ENCODE measurements around the gene SEZ6L2.
"Not testable (repeated sequence)": the region's sequence is repeated elsewhere in the genome, so short reads cannot be mapped to it uniquely, and the experiment has no call there.

The SEZ6L2 gene

DNA sequence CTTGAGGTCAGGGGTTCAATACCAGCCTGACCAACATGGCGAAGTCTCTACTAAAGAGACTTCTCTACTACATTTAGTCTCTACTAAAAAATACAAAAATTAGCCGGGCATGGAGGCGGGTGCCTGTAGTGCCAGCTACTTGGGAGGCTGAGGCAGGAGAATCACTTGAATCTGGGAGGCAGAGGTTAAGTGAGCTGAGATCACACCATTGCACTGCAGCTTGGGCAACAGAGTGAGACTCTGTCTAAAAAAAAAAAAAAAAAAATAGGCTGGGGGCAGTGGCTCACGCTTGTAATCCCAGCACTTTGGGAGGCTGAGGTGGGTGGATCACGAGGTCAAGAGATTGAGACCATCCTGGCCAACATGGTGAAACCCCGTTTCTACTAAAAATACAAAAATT is 10.5 kb upstream of the SEZ6L2 start:
- not testable (repeated sequence) for DNase-seq

DNA sequence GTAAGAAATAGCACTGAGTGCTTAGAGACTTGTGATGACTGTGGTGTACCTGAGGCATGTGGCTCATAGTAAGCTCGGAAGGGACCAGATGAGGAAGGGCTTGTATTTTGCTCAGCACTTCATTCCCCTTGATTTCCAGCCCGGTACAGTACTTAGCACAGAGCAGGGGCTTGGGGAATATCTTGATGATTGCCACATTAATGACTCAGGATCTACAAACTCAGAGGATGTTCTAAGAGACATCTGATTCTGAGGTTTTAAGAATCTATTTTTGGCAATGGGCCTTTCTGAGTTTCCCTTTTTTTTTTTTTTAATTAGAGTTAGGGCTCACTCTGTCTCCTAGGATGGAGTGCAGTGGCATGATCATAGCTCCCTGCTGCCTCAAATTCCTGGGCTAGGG is 10.0 kb upstream of the SEZ6L2 start:
- no peak for DNase-seq

DNA sequence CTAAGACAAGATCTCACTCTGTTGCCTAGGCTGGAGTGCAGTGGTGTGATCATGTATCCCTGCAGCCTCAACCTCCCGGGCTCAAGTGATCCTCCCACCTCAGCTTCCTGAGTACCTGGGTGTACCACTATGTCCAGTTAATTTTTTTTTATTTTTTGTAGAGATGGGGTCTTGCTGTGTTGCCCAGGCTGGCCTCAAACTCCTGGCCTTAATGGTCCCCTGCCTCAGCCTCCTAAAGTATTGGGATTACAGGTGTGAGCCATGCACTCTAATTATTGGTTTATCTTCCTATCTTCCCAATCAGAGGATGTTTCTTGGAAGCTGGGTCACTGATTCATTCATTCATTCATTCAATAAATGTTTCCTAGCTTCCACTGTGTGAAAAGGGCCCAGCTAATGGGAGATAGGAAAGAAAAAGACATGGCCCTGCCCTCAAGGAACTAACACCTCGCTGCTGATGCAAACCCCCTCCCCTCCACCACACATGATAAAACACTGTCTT is 9.4 kb upstream of the SEZ6L2 start:
- DNase-seq = no peak

DNA sequence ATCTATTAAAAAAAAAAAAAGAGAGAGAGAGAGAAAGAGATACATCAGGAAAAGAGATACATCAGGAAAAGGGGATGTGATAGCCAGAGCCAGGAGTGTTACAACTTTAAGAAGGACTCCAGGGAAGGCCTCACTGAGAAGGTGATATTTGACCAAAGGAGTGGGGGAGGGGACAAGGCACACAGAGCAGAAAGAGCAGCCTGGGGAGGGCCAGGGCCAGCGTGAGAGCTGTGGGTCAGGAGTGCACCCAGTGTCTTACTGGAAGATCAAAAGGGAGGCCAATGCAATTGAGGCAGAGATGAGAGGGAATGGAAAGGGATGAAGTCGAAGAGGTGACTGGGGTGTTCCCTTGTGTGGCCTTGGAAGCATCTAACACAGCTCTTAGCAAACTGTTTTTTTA is 8.6 kb upstream of the SEZ6L2 start:
- no peak for DNase-seq

DNA sequence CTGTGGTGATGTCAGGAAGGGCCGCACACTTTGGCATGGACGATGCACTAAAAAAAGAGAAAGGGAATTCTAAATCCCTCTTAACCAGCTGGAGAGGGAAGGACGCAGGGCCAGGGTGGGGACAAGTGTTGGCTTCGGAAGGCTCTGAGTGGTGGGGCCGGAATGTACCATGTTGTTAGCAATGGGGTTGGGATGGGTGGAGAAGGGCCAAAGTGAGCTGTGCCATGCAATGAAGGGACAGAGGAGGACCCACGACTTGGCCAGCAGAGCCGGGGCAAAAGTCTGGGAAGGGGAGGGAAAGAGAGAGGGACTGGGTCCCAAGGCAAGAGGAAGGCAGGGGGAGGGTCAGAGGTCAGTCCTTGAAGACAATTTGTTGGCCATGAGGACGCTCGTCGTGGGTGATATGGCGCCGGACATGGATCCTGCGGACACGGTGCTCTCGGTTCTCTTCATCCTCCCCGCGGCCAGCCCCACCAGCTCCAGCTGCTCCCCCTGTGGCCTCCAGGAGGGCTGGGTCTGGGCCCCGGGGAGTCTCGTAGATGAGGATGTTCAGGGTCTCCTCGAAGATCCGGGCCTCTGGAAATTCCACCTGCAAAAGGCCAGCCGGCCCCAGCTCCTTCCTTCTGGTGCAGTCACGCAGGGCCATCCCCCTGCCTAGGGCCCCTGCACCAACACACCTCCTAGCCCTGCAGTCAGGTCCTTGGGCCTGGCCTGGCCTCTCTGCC is 7.3 kb upstream of the SEZ6L2 start:
- DNase-seq = no peak

DNA sequence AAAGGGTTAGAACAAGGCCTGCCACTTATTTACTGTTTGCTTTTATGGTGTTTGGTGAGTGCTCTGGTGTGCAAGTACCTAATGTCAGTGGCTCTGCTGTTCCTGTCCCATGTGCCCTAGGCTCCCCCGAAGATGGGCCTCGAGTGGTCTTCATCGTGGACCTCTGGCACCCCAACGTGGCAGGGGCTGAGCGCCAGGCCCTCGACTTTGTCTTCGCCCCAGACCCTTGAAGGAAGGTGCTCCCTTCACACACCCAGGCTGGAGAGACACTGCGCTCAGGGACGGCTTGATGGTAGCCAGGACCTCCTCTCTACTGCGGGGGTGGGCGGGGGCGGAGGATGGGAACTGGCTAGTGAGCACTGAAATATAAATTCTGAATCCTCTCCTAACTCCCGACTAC is 6.3 kb upstream of the SEZ6L2 start:
- DNase-seq = no peak

DNA sequence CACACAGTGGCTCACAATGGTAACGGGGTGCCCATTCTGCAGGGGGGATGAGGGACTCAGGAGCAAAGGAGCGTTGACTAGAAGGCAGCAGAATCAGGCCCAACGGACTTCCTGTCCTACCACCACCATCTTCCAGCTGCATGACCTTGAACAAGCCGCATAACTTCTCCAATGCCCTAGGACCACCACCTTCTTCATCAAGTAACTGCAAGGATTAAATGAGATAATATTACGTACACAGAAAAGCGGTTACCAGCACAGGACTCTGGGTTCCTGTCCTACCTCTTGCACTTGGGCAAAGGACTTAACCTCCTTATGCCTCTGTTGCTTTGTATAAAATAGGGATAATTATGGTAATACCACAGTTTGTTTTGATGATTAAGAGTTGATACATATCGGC is 5.6 kb upstream of the SEZ6L2 start:
- DNase-seq = no peak

DNA sequence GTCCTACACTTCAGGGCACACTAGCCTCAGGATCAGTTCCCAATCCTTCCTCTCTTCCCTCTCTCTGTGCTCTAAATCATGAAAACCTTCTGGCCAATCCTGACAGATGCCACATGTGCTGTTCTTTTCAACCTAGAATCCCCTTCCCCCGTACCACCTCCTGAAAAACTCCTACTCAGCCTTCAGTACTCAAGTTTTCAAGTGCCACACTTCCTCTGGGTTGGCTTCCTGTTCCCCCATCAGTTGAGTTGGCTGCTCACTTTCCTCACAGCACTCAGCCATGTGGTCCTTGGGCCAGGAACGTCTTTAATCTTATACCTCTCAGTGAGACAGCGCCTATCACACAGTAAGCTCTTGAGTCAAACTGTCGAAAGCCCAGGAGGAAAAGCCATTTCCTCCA is 4.2 kb upstream of the SEZ6L2 start:
- no peak for DNase-seq

DNA sequence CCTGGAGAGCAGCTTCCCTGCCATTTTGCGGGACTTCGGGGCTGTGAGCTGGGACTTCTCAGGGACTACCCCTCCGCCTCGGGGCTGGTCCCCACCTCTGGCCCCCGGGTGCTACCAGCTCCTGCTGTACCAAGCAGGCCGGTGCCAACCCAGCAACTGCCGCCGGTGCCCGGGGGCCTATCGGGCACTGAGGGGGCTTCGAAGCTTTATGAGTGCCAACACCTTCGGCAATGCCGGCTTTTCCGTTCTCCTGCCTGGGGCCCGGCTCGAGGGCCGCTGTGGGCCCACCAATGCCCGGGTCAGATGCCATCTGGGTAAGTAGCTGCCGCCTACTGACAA is 2.2 kb upstream of the SEZ6L2 start:
- DNase-seq = no peak

DNA sequence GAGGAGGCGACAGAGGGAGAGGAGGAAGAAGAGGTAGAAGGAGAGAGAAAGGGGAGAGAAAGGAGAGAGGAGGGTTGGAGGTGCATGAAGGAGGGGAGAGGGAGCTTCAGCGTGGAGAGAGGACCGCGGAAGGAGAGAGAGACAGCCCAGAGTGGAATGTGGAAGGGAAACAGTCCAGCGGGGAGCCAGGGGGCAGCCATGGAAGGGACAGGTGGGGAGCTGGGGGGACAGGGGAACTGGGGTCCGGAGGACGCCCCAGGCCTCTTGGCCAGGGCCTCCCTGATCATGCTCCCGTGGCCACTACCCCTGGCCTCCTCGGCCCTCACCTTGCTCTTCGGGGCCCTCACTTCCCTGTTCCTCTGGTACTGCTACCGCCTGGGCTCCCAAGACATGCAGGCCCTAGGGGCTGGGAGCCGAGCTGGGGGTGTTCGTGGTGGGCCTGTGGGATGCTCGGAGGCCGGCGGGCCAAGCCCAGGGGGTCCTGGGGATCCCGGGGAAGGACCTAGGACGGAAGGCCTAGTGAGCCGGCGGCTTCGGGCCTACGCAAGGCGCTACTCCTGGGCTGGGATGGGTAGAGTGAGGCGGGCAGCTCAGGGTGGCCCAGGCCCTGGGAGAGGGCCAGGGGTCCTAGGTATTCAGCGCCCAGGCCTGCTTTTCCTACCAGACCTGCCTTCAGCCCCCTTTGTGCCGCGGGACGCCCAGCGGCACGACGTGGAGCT is 1.7 kb upstream of the SEZ6L2 start:
- no peak for DNase-seq

DNA sequence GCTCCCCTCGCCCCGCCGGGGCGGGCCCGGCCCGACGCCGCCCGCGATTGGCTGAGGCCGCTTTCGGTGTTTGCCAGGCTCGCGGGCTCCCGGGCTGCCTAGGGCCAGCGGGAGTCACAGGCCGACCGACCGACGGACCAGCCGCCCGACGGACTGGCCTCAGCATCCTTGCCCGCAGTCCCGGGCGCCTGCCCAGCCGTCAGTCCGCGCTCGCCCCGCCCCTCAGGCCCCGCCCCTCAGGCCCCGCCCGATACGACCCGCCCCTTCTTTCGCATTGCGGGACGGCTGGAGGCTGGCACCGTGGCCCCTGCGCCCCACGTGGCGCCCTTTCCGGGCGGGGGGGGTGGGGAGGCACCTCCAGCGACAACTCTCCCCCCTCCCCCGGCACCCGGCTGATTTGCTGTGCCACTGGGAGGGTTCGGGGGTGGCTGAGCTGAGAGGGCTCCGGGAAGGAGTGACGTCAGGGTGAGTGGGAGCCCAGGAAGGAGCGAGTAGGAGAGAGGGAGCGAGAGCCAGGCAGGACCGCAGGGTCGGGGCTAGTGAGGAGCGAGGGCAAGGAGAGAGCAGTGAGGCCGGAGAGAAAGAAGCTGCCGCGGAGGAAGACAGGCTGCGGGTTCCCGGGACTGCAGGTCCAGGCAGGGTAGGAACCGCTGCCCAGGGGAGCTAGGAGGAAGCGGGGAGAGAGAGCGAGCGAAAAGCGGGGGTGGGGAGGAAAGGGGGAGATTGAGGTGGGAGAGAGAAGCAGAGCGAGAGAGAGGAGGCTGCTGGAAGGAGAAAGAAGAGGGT is 945 bp upstream of the SEZ6L2 start, which contains the start of gene ASPHD1:
TSS of gene ASPHD1 (plus strand) at position 387 of the 786 bp plus-strand sequence. CDS start 484 bp downstream, outside the sequence.
- peak; percentile 48 for DNase-seq

DNA sequence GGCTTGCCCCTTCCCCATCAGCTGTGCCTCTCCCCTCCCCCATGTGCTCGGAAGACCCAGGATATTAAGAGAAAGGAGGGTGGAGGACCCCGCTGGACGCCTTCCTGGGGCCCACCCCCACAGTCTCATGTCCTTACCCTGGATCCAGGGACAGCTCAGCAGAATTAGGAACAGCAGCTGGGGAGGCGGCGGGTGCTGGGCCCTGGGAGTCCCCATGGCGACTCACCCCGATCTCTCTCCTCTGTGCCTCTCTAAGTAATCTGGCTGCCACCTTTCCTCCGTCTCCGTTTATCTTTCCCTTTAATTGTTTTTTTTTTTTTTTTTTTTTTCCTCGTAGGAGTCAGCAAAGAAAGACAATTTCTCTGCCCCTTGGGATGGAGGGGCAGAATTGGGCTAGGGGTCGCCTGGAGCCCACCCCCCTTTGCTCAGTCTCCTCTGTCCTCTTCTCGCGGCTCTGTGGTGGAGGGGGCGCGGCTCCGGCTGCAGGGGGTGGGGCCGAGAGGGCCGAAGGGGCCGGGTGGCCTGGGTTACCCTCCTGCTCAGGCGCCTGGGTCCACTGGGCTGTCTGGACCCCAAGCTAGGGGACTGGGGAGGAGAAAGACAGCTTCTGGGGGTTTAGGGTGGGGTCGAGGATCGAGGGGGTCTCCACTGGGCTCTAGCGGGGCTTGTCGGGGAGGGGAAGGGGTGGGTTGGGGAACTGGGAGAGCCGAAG is 390 bp downstream of the SEZ6L2 start:
- peak; percentile 42 for DNase-seq

DNA sequence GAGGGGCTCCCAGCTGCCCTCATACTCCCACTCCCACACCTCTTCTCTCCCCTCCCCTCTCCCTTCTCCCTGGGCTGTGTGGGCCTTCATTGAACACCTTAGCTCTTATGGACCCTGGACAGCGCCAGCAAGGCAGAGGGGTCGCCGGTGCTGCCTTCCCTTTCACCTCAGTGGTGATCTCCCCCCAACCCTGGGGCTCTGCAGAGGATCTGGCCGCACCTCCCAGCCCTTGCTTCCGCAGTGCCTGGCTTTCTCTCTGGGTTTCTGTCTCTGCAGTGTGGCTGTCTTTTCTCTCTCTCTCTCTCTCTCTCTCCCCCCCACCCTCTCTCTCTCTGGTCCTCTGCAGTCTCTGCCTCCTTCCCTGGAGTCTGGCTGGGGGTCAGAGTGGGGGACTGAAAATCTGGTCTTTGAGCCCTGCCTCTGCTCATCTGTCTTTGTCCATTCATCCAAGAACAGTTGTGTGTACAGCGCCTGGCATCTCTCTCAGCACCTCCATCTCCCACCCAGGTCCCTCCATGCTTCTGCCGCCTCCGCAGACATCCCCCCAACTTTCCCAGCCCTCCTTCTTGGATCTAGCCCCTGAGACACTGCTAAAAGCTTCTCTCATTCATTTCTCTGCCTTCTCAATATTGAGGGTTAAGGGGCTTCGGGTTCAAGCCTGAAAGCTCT is 1.1 kb downstream of the SEZ6L2 start:
- DNase-seq = no peak

DNA sequence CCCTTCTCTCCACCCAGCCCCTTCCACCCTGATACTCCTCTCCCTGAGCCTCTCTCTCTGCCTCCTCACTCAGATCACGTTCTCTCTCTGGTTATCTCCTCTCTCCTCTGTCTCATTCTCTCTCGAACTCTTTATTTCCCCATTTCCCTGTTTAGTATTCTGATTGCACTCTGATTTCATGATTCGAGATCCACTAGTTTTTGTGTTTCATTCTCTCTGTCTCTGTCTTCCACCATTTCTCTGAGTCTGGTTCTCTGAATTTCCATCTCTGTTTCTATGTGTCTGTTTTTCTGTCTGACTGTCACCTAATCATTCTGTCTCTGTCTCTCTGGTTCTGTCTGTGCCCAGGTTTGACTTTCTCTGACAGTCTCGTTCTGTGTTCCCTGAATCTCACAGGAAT is 2.0 kb downstream of the SEZ6L2 start:
- no peak for DNase-seq

DNA sequence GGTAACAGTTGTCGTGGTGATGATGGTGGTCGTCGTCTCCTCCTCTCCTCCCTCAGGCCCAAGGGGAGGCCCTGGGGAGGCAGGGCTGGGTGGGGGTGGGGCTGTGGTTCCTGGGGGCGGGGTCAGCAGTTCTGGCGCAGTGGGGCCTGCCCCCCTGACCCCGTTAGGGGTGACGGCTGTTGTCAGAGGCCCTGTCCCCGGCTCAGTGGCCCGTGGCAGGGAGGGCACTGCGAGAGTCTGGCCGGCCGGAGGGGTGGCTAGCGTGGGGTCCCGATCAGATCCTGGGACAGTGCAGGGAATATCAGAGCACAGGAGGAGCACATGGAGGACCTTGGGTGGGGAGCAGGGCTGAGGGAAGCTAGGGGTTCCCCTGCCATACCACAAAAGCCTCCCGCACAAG is 2.5 kb downstream of the SEZ6L2 start:
- DNase-seq = no peak

DNA sequence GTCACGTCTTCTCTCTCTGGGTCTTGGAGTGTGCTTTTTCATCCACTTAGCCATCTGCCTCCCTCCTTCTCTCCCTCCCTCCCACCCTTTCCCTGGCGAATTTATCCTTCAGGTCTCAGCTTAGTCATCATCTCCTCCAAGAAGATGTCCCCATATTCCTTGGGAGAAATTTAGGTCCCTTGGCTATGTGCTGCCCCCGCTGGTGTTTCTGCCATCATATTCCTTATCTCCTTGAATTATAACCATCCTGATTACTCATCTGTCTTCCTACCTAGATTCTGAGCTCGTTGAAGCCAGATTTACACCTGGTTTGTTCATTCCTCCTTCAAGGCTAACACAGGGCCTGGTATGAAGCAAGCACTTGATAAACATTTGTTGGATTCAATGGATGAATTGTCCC is 5.0 kb downstream of the SEZ6L2 start:
- no peak for DNase-seq

DNA sequence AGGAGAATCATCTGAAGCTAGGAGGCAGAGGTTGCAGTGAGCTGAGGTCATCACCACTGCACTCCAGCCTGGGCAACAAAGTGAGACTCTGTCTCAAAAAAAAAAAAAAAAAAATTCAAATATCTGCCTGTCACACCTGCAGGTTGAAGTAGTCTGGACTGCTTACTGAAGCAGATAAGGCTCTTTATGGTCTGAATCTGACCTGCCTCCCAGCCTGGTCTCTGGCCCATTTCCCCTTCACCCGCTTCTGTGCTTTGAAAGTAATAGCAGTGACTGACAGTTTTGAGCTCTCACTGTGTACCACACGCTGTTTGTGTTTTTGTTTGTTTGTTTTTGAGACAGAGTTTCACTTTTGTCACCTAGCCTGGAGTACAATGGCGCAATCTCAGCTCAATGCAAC is 5.8 kb downstream of the SEZ6L2 start:
- no peak for DNase-seq

DNA sequence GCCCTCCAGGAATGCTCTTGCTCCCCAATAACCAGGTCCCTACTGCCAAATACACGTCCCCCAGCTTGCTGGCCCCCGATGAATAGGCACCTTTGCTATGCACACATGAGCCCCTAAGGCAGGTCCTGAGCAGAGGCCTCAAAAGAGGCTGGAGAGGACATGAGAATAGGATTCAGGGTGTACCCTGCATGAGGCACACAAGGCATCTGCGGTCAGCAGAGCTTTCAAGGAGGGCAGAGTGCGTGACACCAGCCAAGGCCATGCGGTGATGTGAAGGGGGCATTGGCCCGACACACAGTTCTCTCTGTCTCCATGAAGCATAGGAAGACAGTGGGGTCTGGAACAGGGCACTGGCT is 6.9 kb downstream of the SEZ6L2 start:
- no peak for DNase-seq

DNA sequence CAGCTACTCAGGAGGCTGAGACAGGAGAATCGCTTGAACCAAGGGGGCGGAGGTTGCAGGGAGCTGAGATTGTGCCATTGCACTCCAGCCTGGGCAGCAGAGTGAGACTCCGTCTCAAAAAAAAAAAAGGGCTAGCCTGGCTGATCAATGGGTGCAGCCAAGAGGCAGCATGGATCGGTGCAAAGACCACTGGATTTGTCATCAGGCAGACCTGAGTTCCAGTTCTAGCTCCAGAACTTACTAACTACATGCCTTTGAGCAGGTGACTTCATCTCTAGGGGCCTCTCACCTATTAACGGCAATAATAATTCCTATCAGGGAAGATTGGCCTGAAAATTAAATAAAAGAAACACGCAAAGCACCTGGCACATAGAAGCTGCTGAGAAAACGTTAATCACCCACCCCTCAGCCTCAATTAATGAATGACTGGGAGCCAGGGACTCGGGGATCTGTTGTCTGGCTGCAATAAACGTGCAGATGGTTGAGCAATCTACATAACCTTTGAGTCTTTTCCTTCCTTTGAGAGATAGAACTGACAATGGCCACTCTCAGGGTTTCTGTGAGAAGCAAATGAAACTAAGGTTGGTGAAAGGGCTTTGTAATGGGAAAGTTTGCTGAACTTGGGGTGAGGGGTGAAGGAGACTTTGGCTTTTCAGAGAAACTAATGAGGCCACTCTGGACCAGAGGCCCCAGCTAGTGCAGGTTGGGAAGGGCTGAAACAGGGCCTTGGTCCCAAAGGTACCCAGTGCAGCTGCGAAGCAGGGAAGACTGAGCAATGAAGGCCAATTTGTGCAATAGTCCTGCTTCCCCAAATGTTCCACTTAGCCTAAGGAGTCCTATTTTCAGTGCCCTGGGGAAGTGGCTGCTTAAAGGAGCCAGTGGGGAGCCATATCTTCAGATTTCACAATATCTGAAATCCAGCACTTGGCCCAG is 7.6 kb downstream of the SEZ6L2 start:
- DNase-seq = no peak

DNA sequence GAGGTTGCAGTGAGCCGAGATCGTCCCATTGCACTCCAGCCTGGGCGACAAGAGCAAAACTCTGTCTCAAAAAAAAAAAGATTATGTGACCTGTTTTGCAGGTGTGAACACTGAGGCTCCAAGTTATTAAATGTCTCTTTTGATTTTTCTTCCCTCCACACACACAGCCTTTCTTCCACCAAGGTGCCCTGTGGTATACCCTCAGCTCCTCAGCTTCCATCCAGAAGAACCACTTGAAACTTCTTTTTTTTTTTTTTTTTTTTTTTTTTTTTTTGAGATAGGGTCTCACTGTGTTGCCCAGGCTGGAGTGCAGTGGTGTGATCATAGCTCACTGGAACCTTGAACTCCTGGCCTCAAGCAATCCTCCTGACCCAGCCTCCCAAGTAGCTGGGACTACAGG is 10.0 kb downstream of the SEZ6L2 start:
- DNase-seq = not testable (repeated sequence)

DNA sequence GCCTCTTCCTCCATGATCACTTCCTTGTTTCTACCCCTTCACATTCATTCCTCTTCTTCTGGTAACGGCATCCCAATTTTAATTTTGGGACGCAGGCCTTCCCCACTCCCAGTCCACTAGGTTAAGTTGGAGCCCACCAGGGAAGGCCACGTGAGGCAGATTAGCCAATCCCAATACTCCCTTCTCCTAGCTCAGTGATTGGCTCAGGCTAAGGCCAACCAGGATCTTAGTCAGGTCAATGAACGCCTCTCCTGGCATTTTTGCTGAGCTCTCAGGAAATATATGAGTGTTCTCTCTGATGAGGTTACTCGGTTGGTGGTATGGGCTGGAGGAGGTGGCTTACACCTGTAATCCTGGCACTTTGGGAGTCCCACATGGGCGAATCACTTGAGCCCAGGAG is 15.4 kb downstream of the SEZ6L2 start:
- DNase-seq = no peak
